OCI-LY3 (cell line): Measurements from ENCODE around the gene NKTR.

Source experiments
- H2AFZ ChIP-seq: fragments of 200-600, 300-600 bp; shearing (Covaris generic); 2 replicates; pipeline ENCODE4 v1.6.0; 2014; ENCODE audit warnings: antibody characterized with exemption, low read depth, low read length
- H3K27ac ChIP-seq: fragments of 200-600, 300-600 bp; sonication (generic); 2 replicates; pipeline ENCODE4 v1.5.1; 2014; ENCODE audit warnings: mild to moderate bottlenecking, low read length, moderate library complexity, mixed read lengths
- H3K27me3 ChIP-seq: fragments of 200-600, 300-600 bp; sonication (generic); 2 replicates; pipeline ENCODE4 v1.6.1; 2014; ENCODE audit warnings: low read depth, low read length, mixed read lengths
- H3K36me3 ChIP-seq: fragments of 200-600, 300-600 bp; sonication (generic); replicated peaks from 2 replicates; pipeline ENCODE3; 2014; ENCODE audit warnings: low read depth, low read length, mixed read lengths
- H3K4me1 ChIP-seq: fragments of 300-600, 200-600 bp; sonication (generic); 2 replicates; pipeline ENCODE4 v1.6.1; 2014; ENCODE audit warnings: low read length, mixed read lengths
- H3K4me2 ChIP-seq: fragments of 200-600, 300-600 bp; sonication (generic); 2 replicates; pipeline ENCODE4 v1.6.1; 2014; ENCODE audit warnings: low read length, mixed read lengths
- H3K4me3 ChIP-seq: fragments of 300-600, 200-600 bp; sonication (generic); 2 replicates; pipeline ENCODE4 v1.5.1; 2014; ENCODE audit warnings: antibody characterized with exemption, mild to moderate bottlenecking, low read length, moderate library complexity
- H3K79me2 ChIP-seq: fragments of 300-600, 200-600 bp; shearing (Covaris generic); 2 replicates; pipeline ENCODE4 v1.6.1; 2014; ENCODE audit warnings: mild to moderate bottlenecking, low read length, mixed read lengths
- H3K9ac ChIP-seq: fragments of 300-600, 200-600 bp; shearing (Covaris generic); 2 replicates; pipeline ENCODE4 v1.6.0; 2014; ENCODE audit warnings: mild to moderate bottlenecking, low read length, moderate library complexity
- H3K9me3 ChIP-seq: fragments of 200-600, 300-600 bp; shearing (Covaris generic); 2 replicates; pipeline ENCODE4 v1.6.1; 2014; ENCODE audit warnings: low read length, mixed read lengths; ENCODE audit not compliant: insufficient read depth
- H4K20me1 ChIP-seq: fragments of 200-600, 300-600 bp; sonication (generic); 2 replicates; pipeline ENCODE4 v1.6.1; 2016; ENCODE audit warnings: low read length, mixed read lengths; ENCODE audit not compliant: insufficient read depth
- EZH2phosphoT487 ChIP-seq: fragments of 200-600 bp; shearing (Covaris generic); IDR thresholded peaks from 2 replicates; pipeline ENCODE4 v1.6.1; 2018; ENCODE audit warnings: antibody characterized with exemption, mixed run types, low read depth
- TF ChIP-seq, protein P1 (sequence below): fragments of 200-600, 300-600 bp; sonication (generic); IDR thresholded peaks from 2 replicates; pipeline ENCODE4 v1.5.1; 2014; ENCODE audit warnings: antibody characterized with exemption, low read length, low read depth

The NKTR gene

DNA sequence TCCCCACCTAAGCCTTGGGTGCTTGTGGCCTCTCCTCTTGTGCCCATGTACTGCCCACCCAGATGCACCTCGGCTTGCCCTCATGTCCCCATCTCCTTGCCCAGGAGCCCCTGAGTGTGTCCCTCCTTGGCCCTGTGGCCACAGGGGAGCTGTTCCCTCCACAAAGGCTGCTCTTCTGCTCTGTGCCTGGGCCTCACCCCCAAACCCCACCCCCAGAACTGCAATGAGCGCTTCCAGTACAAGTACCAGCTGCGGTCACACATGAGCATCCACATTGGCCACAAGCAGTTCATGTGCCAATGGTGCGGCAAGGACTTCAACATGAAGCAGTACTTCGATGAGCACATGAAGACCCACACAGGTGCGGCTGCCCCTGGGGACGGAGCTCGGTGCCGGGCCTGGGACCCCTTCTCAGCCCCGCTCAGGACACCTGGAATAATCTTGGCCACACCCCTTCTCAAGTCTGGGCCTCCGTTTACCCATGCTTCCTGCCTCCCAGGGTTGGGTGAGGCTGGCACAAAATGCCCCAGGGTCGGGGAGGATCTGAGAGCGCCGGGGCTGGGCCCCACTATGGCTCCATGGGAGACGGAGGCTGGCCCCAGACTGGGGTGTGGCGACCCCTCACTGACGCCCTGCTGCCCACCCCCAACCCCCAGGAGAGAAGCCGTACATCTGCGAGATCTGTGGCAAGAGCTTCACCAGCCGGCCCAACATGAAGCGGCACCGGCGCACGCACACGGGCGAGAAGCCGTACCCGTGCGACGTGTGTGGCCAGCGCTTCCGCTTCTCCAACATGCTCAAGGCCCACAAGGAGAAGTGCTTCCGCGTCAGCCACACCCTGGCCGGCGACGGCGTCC lies 63.3 kb downstream of the NKTR start:
- Histone ChIP-seq H3K27ac (no peak overlapping the region), H2AFZ (no peak overlapping the region), H3K4me3 (no peak overlapping the region), H3K36me3 (no peaks in the 10 kb centered on the region), H3K4me2 (no peak overlapping the region), H3K27me3 (no peaks in the 10 kb centered on the region), H3K4me1 (no peaks in the 10 kb centered on the region), H4K20me1 (no peaks in the 10 kb centered on the region; the same call in 1 of the 2 replicates), H3K9me3 (no peaks in the 10 kb centered on the region), H3K79me2 (no peaks in the 10 kb centered on the region), H3K9ac (no peak overlapping the region)
- TF ChIP-seq, protein P1, sequence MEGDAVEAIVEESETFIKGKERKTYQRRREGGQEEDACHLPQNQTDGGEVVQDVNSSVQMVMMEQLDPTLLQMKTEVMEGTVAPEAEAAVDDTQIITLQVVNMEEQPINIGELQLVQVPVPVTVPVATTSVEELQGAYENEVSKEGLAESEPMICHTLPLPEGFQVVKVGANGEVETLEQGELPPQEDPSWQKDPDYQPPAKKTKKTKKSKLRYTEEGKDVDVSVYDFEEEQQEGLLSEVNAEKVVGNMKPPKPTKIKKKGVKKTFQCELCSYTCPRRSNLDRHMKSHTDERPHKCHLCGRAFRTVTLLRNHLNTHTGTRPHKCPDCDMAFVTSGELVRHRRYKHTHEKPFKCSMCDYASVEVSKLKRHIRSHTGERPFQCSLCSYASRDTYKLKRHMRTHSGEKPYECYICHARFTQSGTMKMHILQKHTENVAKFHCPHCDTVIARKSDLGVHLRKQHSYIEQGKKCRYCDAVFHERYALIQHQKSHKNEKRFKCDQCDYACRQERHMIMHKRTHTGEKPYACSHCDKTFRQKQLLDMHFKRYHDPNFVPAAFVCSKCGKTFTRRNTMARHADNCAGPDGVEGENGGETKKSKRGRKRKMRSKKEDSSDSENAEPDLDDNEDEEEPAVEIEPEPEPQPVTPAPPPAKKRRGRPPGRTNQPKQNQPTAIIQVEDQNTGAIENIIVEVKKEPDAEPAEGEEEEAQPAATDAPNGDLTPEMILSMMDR = no peak
- TF ChIP-seq EZH2phosphoT487 = no peak

DNA sequence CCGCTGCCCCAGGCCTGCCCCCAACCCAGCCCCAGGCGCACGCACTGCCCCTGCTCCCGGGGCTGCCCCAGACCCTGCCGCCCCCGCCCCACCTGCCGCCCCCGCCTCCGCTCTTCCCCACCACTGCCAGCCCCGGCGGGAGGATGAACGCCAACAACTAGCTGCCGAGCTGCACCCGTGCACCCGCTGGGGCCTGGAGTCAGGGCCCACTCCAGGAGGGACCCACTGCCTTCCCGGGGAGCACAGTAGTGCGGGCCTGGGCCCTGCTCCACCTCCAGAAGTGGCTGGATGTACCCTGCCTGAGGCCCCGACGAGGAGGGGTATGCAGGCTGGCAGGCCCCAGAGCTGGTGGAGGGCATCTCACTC lies 63.9 kb downstream of the NKTR start:
- H3K9me3 ChIP-seq = no peaks in the 10 kb centered on the region
- H3K4me3 ChIP-seq = no peak overlapping the region
- TF ChIP-seq, protein P1 = no peak
- no peak for TF ChIP-seq EZH2phosphoT487
- H4K20me1 ChIP-seq = no peaks in the 10 kb centered on the region; the same call in 1 of the 2 replicates
- no peak overlapping the region for H3K4me2 ChIP-seq
- no peak overlapping the region for H2AFZ ChIP-seq
- H3K79me2 ChIP-seq = no peaks in the 10 kb centered on the region
- no peak overlapping the region for H3K9ac ChIP-seq
- no peaks in the 10 kb centered on the region for H3K36me3 ChIP-seq
- H3K4me1 ChIP-seq = no peaks in the 10 kb centered on the region
- H3K27me3 ChIP-seq = no peaks in the 10 kb centered on the region
- H3K27ac ChIP-seq = no peak overlapping the region

DNA sequence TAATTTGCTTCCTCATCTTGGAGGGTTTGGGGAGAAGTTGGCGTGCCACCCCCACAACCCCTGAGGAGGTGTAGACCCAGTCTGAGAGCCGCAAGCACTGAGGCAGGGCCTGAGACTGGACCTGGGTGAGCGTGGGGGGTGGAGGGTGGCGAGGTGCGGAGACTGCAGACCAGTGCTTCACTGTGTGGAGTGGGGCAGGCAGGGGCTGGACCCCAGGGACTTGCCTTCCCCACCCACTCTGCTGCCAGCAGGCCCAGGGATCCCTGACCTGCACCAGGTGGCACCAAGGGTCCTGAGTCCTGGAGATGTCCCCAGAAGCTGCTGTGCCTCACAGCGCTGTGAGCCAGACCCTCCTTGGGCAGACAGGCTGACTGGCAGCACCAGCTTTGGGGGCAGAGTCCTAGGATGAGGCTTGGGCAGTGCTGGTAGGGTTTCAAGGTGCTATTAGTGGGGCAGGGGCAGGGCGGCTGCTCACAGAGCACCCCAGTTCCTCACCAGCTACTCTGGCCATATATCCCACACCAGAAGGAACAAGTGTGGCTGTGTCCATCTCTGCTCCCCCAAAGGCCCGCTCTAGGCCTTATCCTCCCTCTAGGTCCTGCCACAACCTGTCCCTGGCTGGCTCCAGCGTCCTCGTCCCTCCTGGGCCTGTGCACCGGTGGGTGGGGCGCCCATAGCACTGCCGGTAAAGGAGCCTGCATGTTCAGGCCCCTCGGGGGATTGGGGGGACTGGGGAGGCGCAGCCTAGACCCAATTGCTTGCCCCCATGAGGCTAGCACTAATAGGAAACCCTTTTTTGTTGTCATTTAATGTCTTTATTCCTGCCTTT lies 64.8 kb downstream of the NKTR start:
- Histone ChIP-seq H3K27me3 (no peaks in the 10 kb centered on the region), H3K36me3 (no peaks in the 10 kb centered on the region), H2AFZ (no peak overlapping the region), H4K20me1 (no peaks in the 10 kb centered on the region; the same call in 1 of the 2 replicates), H3K9me3 (no peaks in the 10 kb centered on the region), H3K4me1 (no peaks in the 10 kb centered on the region), H3K27ac (no peak overlapping the region), H3K4me3 (no peak overlapping the region), H3K79me2 (no peaks in the 10 kb centered on the region), H3K9ac (no peak overlapping the region), H3K4me2 (no peak overlapping the region)
- TF ChIP-seq EZH2phosphoT487 = no peak
- TF ChIP-seq, protein P1 = no peak

DNA sequence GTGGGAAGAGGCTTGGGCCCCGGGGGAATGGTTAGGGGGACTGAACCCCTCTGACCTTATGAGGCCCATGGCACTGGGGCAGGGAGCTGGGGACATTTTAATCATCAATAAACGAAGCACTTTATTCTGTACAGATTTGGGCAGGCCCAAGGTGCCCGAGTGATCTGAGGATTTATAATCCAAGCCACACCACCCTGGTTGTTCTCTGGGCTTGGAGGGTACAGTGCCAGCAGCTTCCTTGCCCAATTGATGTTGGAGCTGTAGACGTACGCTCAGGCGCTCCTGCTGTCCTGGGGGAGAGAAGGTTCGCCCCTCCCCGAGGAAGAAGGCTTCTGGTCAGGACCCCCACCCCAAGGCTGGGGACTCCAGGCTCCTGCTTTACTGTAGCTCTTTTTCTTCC lies 65.5 kb downstream of the NKTR start:
- Histone ChIP-seq H3K4me3 (no peak overlapping the region), H3K4me2 (no peak overlapping the region), H3K27ac (no peak overlapping the region), H4K20me1 (no peaks in the 10 kb centered on the region; the same call in 1 of the 2 replicates), H3K9ac (no peak overlapping the region), H3K36me3 (no peaks in the 10 kb centered on the region), H3K79me2 (no peaks in the 10 kb centered on the region), H3K4me1 (no peaks in the 10 kb centered on the region), H3K27me3 (no peaks in the 10 kb centered on the region), H2AFZ (no peak overlapping the region), H3K9me3 (no peaks in the 10 kb centered on the region)
- TF ChIP-seq, protein P1 = no peak
- TF ChIP-seq EZH2phosphoT487 = no peak
